GM19035 (cell line): ENCODE results near the gene IL17RB.

Experiments
- ATAC-seq: cut with Tn5 transposase; IDR thresholded peaks from one replicate; pipeline ENCODE4 v1.9.1; 2021; ENCODE audit not compliant: unreplicated experiment

IL17RB gene

GRCh38 chr3:53811143-53811927 is 35.0 kb upstream of the IL17RB start:
- no peak for ATAC-seq

GRCh38 chr3:53812434-53812833 is 33.9 kb upstream of the IL17RB start:
- ATAC-seq = no peak

- no peak for ATAC-seq
These were observed 33.1 kb upstream of the IL17RB start for GRCh38 chr3:53813229-53813628.

GRCh38 chr3:53813876-53814275 is 32.5 kb upstream of the IL17RB start:
- ATAC-seq = no peak

GRCh38 chr3:53815067-53815466 is 31.3 kb upstream of the IL17RB start:
- no peak for ATAC-seq

GRCh38 chr3:53815651-53816050 is 30.7 kb upstream of the IL17RB start:
- no peak for ATAC-seq

- no peak for ATAC-seq
These were observed 29.9 kb upstream of the IL17RB start for GRCh38 chr3:53816425-53816824.

GRCh38 chr3:53817211-53817610 is 29.2 kb upstream of the IL17RB start:
- ATAC-seq = no peak

GRCh38 chr3:53817809-53818208 is 28.6 kb upstream of the IL17RB start:
- no peak for ATAC-seq

- no peak for ATAC-seq
These were observed 27.9 kb upstream of the IL17RB start for GRCh38 chr3:53818221-53819162.

GRCh38 chr3:53819163-53819868 is 27.1 kb upstream of the IL17RB start:
- no peak for ATAC-seq

GRCh38 chr3:53820084-53820483 is 26.3 kb upstream of the IL17RB start:
- no peak for ATAC-seq

- ATAC-seq = no peak
These were observed 25.4 kb upstream of the IL17RB start for GRCh38 chr3:53820756-53821580.

GRCh38 chr3:53821631-53822121 is 24.7 kb upstream of the IL17RB start:
- ATAC-seq = no peak

GRCh38 chr3:53822331-53822741 is 24.0 kb upstream of the IL17RB start:
- no peak for ATAC-seq

GRCh38 chr3:53823026-53823955 is 23.1 kb upstream of the IL17RB start:
- no peak for ATAC-seq

- no peak for ATAC-seq
These were observed 22.3 kb upstream of the IL17RB start for GRCh38 chr3:53823956-53824657.

GRCh38 chr3:53824795-53825194 is 21.6 kb upstream of the IL17RB start:
- ATAC-seq = no peak

GRCh38 chr3:53826048-53826447 is 20.3 kb upstream of the IL17RB start:
- no peak for ATAC-seq
